NCI-H2196 treated with DMSO at 0.1 percent for 48 hours (cell line): ENCODE data around the gene BTNL9.
"Not testable (repeated sequence)": the region's sequence is repeated elsewhere in the genome, so short reads cannot be mapped to it uniquely, and the experiment has no call there.

Experiments
- DNase-seq: peaks from one replicate; lab custom pipeline; 2025; ENCODE audit not compliant: unreplicated experiment; lab: John Stamatoyannopoulos, UW

BTNL9 gene

GRCh38 chr5:181097759-181098491, 57.9 kb downstream of the BTNL9 start:
- not testable (repeated sequence) for DNase-seq

GRCh38 chr5:181098762-181099601, 58.9 kb downstream of the BTNL9 start:
- DNase-seq: no peak

- no peak for DNase-seq
Observed at GRCh38 chr5:181099602-181100086, 59.6 kb downstream of the BTNL9 start.

GRCh38 chr5:181100121-181100875, 60.2 kb downstream of the BTNL9 start:
- no peak for DNase-seq

- not testable (repeated sequence) for DNase-seq
Observed at GRCh38 chr5:181101030-181101641, 61.1 kb downstream of the BTNL9 start.

GRCh38 chr5:181101930-181102674, 62.0 kb downstream of the BTNL9 start:
- DNase-seq: not testable (repeated sequence)

GRCh38 chr5:181104259-181104568, 64.1 kb downstream of the BTNL9 start:
- not testable (repeated sequence) for DNase-seq

GRCh38 chr5:181104606-181105390, 64.7 kb downstream of the BTNL9 start:
- not testable (repeated sequence) for DNase-seq

GRCh38 chr5:181105391-181106025, 65.4 kb downstream of the BTNL9 start:
- DNase-seq: no peak

GRCh38 chr5:181107699-181108098, 67.6 kb downstream of the BTNL9 start:
- DNase-seq: no peak

GRCh38 chr5:181108578-181109165, 68.6 kb downstream of the BTNL9 start:
- no peak for DNase-seq

GRCh38 chr5:181109489-181110013, 69.5 kb downstream of the BTNL9 start:
- no peak for DNase-seq

GRCh38 chr5:181111010-181111409, 70.9 kb downstream of the BTNL9 start:
- no peak for DNase-seq
